ENCODE measurements around the gene RGCC.

- TF ChIP-seq POLR2A (IDR thresholded peaks at IDR 0.05) (no peak), CTCF (IDR thresholded peaks at IDR 0.05) (no peak)
Measured at GRCh38 chr13:41491436-41491835, 34.1 kb downstream of the RGCC start.
